ENCODE measurements around the gene RHBDL1. TPM values are rescaled to one million over a fixed set of nuclear protein-coding genes. Genes with fewer than 3 reads are reported as not detected.

RHBDL1 gene
- total and polyA plus RNA-seq, 2 donors (not counting 3 experiments of a cell fraction or from before 2014, with no cell fraction given) = 1.1 to 1.8 TPM

GRCh38 chr16:723695-724094 is 48.2 kb downstream of the RHBDL1 start:
- H3K79me2 ChIP-seq (ENCODE audit: control insufficient read depth, insufficient read depth, low read length) = no peaks in the 10 kb centered on the region
- DNase-seq (ENCODE audit: low read depth, low spot score) (no peak), FAIRE-seq (no peak)
- CTCF ChIA-PET = interaction anchor here (1.4 to 5.7 kb wide), 2 partner anchors 8 to 64 kb away, joined by 4 to 34 read pairs; partner anchors contain the start of genes CHTF18, METRN and RPUSD1
- dilution Hi-C loops (cut with MboI; ENCODE audit: extremely low pct_ligation_motif_present, low sequenced_read_pairs) (no loop called here), intact Hi-C loops (cut with micrococcal nuclease) (no loop called here)
- BruUV-seq (replicated peaks) = no TSS peak
- H3K27me3 ChIP-seq (ENCODE audit: control insufficient read depth in 2 of 2, insufficient read depth in 2 of 2, low read length in 2 of 2) = no peaks in the 10 kb centered on the region
- H4K20me1 ChIP-seq (replicated peaks; ENCODE audit: control insufficient read depth, extremely low read depth, insufficient read depth, low read length) = no peaks in the 10 kb centered on the region
- H3K36me3 ChIP-seq (ENCODE audit: control insufficient read depth in 2 of 2, extremely low read depth in 1 of 2, insufficient read depth in 2 of 2, low read length in 2 of 2) = no peaks in the 10 kb centered on the region
- no peaks in the 10 kb centered on the region for H3K9me3 ChIP-seq (replicated peaks; ENCODE audit: control insufficient read depth, insufficient read depth, low read length)
- no peak overlapping the region for H3K4me3 ChIP-seq (replicated peaks in 1 of 3; ENCODE audit: insufficient read depth in 1 of 3, low read depth in 1 of 3, low read length in 3 of 3)
- no peak for TF ChIP-seq JUN (IDR thresholded peaks at IDR 0.05; ENCODE audit: borderline replicate concordance, insufficient read depth, insufficient read length, low read depth)
- TF ChIP-seq GATA2 (IDR thresholded peaks at IDR 0.05; ENCODE audit: insufficient read depth, insufficient read length, low read depth, low read length) = no peak
- no peak for TF ChIP-seq EZH2 (IDR thresholded peaks at IDR 0.05; ENCODE audit: borderline replicate concordance, low read depth, low read length, severe bottlenecking)
- TF ChIP-seq, protein P1, sequence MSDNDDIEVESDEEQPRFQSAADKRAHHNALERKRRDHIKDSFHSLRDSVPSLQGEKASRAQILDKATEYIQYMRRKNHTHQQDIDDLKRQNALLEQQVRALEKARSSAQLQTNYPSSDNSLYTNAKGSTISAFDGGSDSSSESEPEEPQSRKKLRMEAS (IDR thresholded peaks at IDR 0.05; ENCODE audit: insufficient read depth, insufficient read length) = no peak
- no peak for TF ChIP-seq CTCF (IDR thresholded peaks at IDR 0.05; ENCODE audit: extremely low read depth in 1 of 2, insufficient read depth in 1 of 2, low read depth in 1 of 2, low read length in 2 of 2)
- no peak for TF ChIP-seq MYC (IDR thresholded peaks at IDR 0.05; ENCODE audit: low read depth, low read length)
- TF ChIP-seq POLR2AphosphoS5 (IDR thresholded peaks at IDR 0.05; ENCODE audit: insufficient read depth, low read depth, low read length) = no peak
- no peak for TF ChIP-seq FOS (IDR thresholded peaks at IDR 0.05; ENCODE audit: borderline replicate concordance, insufficient read depth, low read length)
- TF ChIP-seq POLR2A (IDR thresholded peaks at IDR 0.05; ENCODE audit: low read depth, low read length) = no peak
- H3K4me2 ChIP-seq (ENCODE audit: insufficient read depth, low read length) = no peak overlapping the region
- H3K9ac ChIP-seq (replicated peaks; ENCODE audit: extremely low read depth, insufficient read depth, low read length) = no peak overlapping the region
- H2AFZ ChIP-seq (ENCODE audit: low read depth, low read length) = no peak overlapping the region
- H3K9me1 ChIP-seq (replicated peaks; ENCODE audit: control insufficient read depth, extremely low read depth, insufficient read depth, low read length) = no peaks in the 10 kb centered on the region
- H3K27ac ChIP-seq (ENCODE audit: insufficient read depth, low read depth, low read length) = no peak overlapping the region
- peaks cover 27% of the 10 kb centered on the region for H3K4me1 ChIP-seq (ENCODE audit: control insufficient read depth, extremely low read depth, insufficient read depth, low read length)
- POLR2A ChIA-PET = no interaction called here

Measured in endothelial cell of umbilical vein (primary cell).